ENCODE results near the gene EFCAB9.

GRCh38 chr5:172168311-172168710, 25.7 kb upstream of the EFCAB9 start:
- TF ChIP-seq POLR2AphosphoS5 (IDR thresholded peaks at IDR 0.05; ENCODE audit: low read depth, low read length) (no peak), SIN3A (IDR thresholded peaks at IDR 0.05; ENCODE audit: borderline replicate concordance, insufficient read depth, low read length) (no peak), TAF1 (IDR thresholded peaks at IDR 0.05; ENCODE audit: borderline replicate concordance, insufficient read depth, low read length) (no peak), REST (IDR thresholded peaks at IDR 0.05; ENCODE audit: insufficient read depth in 1 of 2, low read depth in 2 of 2, low read length in 2 of 2) (no peak)

Data from PFSK-1 (cell line).